Bronchial epithelial cell (primary cell): ENCODE data around the gene CHRM4. TPM values are rescaled to one million over a fixed set of nuclear protein-coding genes. Genes with fewer than 3 reads are reported as not detected.

Experiments used
- DNase-seq: peaks from one replicate; pipeline ENCODE4 v3.0.0-alpha.2; 2010; ENCODE audit warnings: low read depth
- FAIRE-seq: peaks from 2 replicates; lab custom pipeline; 2011; peaks lifted over from hg19 to GRCh38; lab: Jason Lieb, UNC
- H3K27me3 ChIP-seq: 2 replicates; pipeline ENCODE4 v1.5.1; 2011; ENCODE audit warnings: low read length; ENCODE audit not compliant: control insufficient read depth, insufficient read depth
- H3K36me3 ChIP-seq: 2 replicates; pipeline ENCODE4 v1.5.1; 2011; ENCODE audit warnings: low read length; ENCODE audit not compliant: control insufficient read depth, insufficient read depth
- H3K4me3 ChIP-seq: 2 replicates; pipeline ENCODE4 v1.5.1; 2011; ENCODE audit warnings: mild to moderate bottlenecking, low read depth, low read length, control low read depth
- total RNA-seq: library from RNA; depleted of rRNA; stranded (reverse); fragments of >200 nt; gene quantifications from 2 replicates; pipeline ENCODE4 v1.2.1, GENCODE V29; 2014
- TF ChIP-seq, protein P1 (sequence below): IDR thresholded peaks from 2 replicates; pipeline ENCODE4 v1.5.1; 2011; ENCODE audit warnings: mild to moderate bottlenecking, moderate library complexity, low read length, control low read depth, inconsistent platforms; ENCODE audit not compliant: insufficient read depth, severe bottlenecking

The CHRM4 gene
- total RNA-seq, 1 donor from 2014 or later: not detected

GRCh38 chr11:46387456-46387855 is 4.1 kb downstream of the CHRM4 start:
- H3K27me3 ChIP-seq: peaks cover 29% of the 10 kb centered on the region

GRCh38 chr11:46386674-46387073 is 4.9 kb downstream of the CHRM4 start:
- no peak for FAIRE-seq
- no peaks in the 10 kb centered on the region for H3K36me3 ChIP-seq

More at GRCh38 chr11:46387456-46387855, 4.1 kb downstream of the CHRM4 start:
- no peak overlapping the region for H3K4me3 ChIP-seq
- TF ChIP-seq, protein P1, sequence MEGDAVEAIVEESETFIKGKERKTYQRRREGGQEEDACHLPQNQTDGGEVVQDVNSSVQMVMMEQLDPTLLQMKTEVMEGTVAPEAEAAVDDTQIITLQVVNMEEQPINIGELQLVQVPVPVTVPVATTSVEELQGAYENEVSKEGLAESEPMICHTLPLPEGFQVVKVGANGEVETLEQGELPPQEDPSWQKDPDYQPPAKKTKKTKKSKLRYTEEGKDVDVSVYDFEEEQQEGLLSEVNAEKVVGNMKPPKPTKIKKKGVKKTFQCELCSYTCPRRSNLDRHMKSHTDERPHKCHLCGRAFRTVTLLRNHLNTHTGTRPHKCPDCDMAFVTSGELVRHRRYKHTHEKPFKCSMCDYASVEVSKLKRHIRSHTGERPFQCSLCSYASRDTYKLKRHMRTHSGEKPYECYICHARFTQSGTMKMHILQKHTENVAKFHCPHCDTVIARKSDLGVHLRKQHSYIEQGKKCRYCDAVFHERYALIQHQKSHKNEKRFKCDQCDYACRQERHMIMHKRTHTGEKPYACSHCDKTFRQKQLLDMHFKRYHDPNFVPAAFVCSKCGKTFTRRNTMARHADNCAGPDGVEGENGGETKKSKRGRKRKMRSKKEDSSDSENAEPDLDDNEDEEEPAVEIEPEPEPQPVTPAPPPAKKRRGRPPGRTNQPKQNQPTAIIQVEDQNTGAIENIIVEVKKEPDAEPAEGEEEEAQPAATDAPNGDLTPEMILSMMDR: no peak
- DNase-seq (no peak), FAIRE-seq (no peak)
- no peaks in the 10 kb centered on the region for H3K36me3 ChIP-seq

GRCh38 chr11:46386005-46386578 is 5.5 kb downstream of the CHRM4 start:
- H3K4me3 ChIP-seq: no peak overlapping the region
- DNase-seq (no peak), FAIRE-seq (peak; percentile 86)
- TF ChIP-seq, protein P1: no peak
- no peaks in the 10 kb centered on the region for H3K36me3 ChIP-seq
- peaks cover 28% of the 10 kb centered on the region for H3K27me3 ChIP-seq

More at GRCh38 chr11:46386674-46387073, 4.9 kb downstream of the CHRM4 start:
- Histone ChIP-seq H3K27me3 (peaks cover 28% of the 10 kb centered on the region), H3K4me3 (no peak overlapping the region)
- TF ChIP-seq, protein P1: peak; percentile 18
- peak; percentile 68 for DNase-seq

DNA sequence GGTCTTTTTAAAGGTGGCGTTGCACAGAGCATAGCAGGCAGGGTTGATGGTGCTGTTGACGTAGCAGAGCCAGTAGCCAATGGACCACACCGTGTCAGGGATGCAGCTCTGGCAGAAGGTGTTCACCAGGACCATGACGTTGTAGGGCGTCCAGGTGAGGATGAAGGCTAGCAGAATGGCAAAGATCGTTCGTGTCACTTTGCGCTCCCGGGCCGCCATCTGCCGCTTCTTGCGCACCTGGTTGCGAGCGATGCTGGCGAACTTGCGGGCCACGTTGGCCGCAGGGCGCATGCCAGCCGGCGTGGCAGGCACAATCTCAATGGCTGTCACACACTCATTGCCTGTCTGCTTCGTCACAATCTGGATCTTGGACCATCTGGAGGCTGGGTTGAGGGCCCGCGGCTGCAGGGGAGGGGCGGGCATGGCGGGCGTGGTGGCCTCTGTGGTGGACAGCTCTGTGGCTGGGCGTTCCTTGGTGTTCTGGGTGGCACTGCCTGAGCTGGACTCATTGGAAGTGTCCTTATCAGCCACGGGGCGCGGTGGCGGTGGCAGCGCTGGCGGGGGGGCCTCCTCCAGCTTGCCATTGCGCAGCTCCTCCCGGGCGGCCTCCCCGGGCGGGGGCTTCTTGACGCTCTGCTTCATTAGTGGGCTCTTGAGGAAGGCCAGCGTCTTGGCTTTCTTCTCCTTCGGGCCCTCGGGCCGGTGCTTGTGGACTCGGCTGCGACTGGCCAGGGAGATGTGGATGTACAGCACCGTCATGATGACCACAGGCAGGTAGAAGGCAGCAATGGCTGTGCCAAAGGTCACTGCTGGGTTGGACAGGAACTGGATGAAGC is 6.2 kb downstream of the CHRM4 start:
- FAIRE-seq: no peak

GRCh38 chr11:46383974-46384701 is 7.4 kb downstream of the CHRM4 start:
- peaks cover 15% of the 10 kb centered on the region for H3K27me3 ChIP-seq
- DNase-seq (no peak), FAIRE-seq (no peak)
- TF ChIP-seq, protein P1: no peak
- no peak overlapping the region for H3K4me3 ChIP-seq
- no peaks in the 10 kb centered on the region for H3K36me3 ChIP-seq

More for the DNA sequence above, 6.2 kb downstream of the CHRM4 start:
- H3K4me3 ChIP-seq: no peak overlapping the region
- TF ChIP-seq, protein P1: no peak
- no peak for DNase-seq
- peaks cover 24% of the 10 kb centered on the region for H3K27me3 ChIP-seq
- no peaks in the 10 kb centered on the region for H3K36me3 ChIP-seq
